ENCODE results near the gene MAPT. TPM values are rescaled to one million over a fixed set of nuclear protein-coding genes. Genes with fewer than 3 reads are reported as not detected.

The MAPT gene
- total and polyA plus RNA-seq, 2 of the 13 experiments (the other 11 are each of a cell fraction or from before 2014, with no cell fraction given): 2.1 to 2.8 TPM

- TF ChIP-seq KAT8 (CRISPR knock-in tag; IDR thresholded peaks at IDR 0.05): peak; percentile 76
- TF ChIP-seq PRMT3 (CRISPR knock-in tag; IDR thresholded peaks at IDR 0.05; ENCODE audit: borderline replicate concordance, low read depth): no peak
- peak; percentile 73 for TF ChIP-seq ZMYM4 (CRISPR knock-in tag; IDR thresholded peaks at IDR 0.05)
- TF ChIP-seq ZNF766 (CRISPR knock-in tag; IDR thresholded peaks at IDR 0.05; ENCODE audit: borderline replicate concordance): no peak
- TF ChIP-seq AKNA (CRISPR knock-in tag; IDR thresholded peaks at IDR 0.05; ENCODE audit: borderline replicate concordance): no peak
- peak; percentile 64; the same call in 1 of the 2 replicates for TF ChIP-seq MEF2D (CRISPR knock-in tag; IDR thresholded peaks at IDR 0.05)
- no peak for TF ChIP-seq ARID2 (CRISPR knock-in tag; IDR thresholded peaks at IDR 0.05; ENCODE audit: borderline replicate concordance)
- peak; percentile 89; the same call in 1 of the 2 replicates for TF ChIP-seq ARHGAP35 (CRISPR knock-in tag; IDR thresholded peaks at IDR 0.05; ENCODE audit: borderline replicate concordance)
- TF ChIP-seq ZFP62 (CRISPR knock-in tag; IDR thresholded peaks at IDR 0.05): no peak
- TF ChIP-seq HNF1B (CRISPR knock-in tag; IDR thresholded peaks at IDR 0.05): peak; percentile 76
- TF ChIP-seq NAIF1 (CRISPR knock-in tag; IDR thresholded peaks at IDR 0.05; ENCODE audit: borderline replicate concordance): no peak
- TF ChIP-seq HNRNPL (IDR thresholded peaks at IDR 0.05; ENCODE audit: low read depth, low read length): no peak
- TF ChIP-seq ZNF879 (CRISPR knock-in tag; IDR thresholded peaks at IDR 0.05): no peak
- no peak for TF ChIP-seq NR1H2 (CRISPR knock-in tag; IDR thresholded peaks at IDR 0.05; ENCODE audit: borderline replicate concordance, low read depth)
- peak; percentile 99 for TF ChIP-seq RAD21 (CRISPR knock-in tag; IDR thresholded peaks at IDR 0.05)
- TF ChIP-seq POLR2A (IDR thresholded peaks at IDR 0.05; ENCODE audit: insufficient read depth in 1 of 2, low read depth in 2 of 2, low read length in 2 of 2): no peak
- TF ChIP-seq ZNF816 (CRISPR knock-in tag; IDR thresholded peaks at IDR 0.05; ENCODE audit: borderline replicate concordance): no peak; the same call in 1 of the 2 replicates
- no peak for TF ChIP-seq JUNB (CRISPR knock-in tag; IDR thresholded peaks at IDR 0.05; ENCODE audit: borderline replicate concordance)
- TF ChIP-seq ZNF703 (CRISPR knock-in tag; IDR thresholded peaks at IDR 0.05; ENCODE audit: borderline replicate concordance): no peak
- TF ChIP-seq ZFX (CRISPR knock-in tag; IDR thresholded peaks at IDR 0.05; ENCODE audit: low read depth): peak; percentile 57; the same call in 1 of the 2 replicates
- TF ChIP-seq MZF1 (CRISPR knock-in tag; IDR thresholded peaks at IDR 0.05; ENCODE audit: borderline replicate concordance): no peak
- peak; percentile 63 for TF ChIP-seq RBM39 (IDR thresholded peaks at IDR 0.05; ENCODE audit: low read depth, low read length, poor library complexity, severe bottlenecking)
Measured at GRCh38 chr17:45948881-45949624, 54.7 kb downstream of the MAPT start (continued).

Measured in HepG2 (cell line).